GM21423 (cell line): Measurements from ENCODE around the gene LCN15.
"Not testable (repeated sequence)": the region's sequence is repeated elsewhere in the genome, so short reads cannot be mapped to it uniquely, and the experiment has no call there.

ENCODE experiments used
- ATAC-seq: cut with Tn5 transposase; IDR thresholded peaks from one replicate; pipeline ENCODE4 v1.9.1; 2021; ENCODE audit warnings: mild to moderate bottlenecking, moderate library complexity; ENCODE audit not compliant: unreplicated experiment

LCN15 gene

GRCh38 chr9:136723362-136723976 lies 40.8 kb downstream of the LCN15 start:
- ATAC-seq = no peak

DNA sequence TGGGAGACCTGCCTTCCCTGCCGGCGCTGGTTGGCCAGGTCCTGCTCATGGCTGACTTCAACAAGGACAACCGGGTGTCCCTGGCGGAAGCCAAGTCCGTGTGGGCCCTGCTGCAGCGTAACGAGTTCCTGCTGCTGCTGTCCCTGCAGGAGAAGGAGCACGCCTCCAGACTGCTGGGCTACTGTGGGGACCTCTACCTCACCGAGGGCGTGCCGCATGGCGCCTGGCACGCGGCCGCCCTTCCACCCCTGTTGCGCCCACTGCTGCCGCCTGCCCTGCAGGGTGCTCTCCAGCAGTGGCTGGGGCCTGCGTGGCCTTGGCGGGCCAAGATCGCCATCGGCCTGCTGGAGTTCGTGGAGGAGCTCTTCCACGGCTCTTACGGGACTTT lies 41.4 kb downstream of the LCN15 start:
- no peak for ATAC-seq

DNA sequence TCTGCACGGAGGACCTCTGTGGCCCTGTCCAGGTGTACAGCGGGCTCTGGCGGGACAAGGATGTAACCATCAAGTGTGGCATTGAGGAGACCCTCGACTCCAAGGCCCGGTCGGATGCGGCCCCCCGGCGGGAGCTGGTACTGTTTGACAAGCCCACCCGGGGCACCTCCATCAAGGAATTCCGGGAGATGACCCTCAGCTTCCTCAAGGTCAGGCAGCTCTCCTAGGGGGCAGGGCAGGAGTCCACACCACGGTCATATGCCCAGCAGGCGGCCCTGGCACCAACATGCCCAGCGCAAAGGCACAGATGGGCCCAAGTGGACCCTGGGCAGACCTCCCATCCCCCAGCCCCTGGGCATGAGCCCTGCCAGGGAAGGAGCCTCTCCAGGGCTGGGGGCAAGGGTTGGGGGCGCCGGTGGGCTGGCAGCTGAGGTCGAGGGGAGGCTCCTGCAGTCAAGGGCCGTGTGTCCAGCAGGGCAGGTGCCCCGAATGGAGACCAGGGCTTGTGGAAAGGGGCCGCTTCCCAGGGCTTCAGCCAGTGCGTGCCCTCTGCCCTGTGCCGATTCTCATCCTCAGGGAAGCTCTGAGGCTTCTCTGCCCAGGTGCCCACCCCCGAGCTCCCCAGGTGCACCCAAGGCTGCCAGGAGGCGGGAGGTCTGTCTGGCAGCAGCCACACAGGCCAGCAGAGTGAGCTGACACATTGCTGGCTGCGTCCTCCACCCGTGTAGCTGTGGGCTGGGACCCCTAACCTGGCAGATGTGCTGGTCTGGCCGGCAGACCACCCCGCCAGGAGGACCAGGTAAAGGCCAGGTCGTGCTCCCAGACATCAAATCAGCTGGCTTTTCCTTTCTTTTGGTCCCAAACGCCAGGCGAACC lies 42.0 kb downstream of the LCN15 start:
- ATAC-seq = no peak

DNA sequence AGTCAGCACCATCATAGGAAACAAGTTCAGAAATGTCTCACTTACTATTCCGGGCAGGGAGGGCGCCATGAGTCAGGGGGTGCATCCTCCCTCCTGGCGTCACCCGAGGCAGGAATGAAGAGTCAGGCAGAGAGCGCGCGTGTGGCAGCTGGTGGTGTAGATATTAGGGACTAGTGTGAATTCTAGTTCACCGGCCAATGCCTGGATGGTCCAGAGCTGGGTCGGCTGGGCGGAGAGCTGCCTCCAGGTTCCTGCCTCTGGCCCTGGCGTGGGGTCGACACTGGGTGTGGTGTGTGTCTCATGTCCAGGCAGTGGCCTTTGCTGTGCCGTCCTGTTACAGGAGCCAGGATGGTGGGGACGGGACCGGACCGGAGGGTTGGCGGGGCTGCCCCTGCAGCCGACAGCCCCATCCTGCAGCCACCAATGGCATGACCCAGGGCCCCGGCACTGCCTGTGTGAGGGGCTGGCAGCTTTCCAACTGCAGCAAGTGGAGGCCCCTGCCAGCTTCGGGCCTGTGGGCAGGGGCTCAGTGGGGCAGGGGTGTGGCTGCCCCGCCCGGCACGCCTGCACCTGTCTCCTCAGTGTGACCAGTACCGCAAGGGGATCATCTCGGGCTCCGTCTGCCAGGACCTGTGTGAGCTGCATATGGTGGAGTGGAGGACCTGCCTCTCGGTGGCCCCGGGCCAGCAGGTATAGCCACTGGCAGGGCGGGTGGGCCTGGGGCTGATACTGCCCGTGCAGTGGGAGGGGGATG lies 42.8 kb downstream of the LCN15 start:
- no peak for ATAC-seq

DNA sequence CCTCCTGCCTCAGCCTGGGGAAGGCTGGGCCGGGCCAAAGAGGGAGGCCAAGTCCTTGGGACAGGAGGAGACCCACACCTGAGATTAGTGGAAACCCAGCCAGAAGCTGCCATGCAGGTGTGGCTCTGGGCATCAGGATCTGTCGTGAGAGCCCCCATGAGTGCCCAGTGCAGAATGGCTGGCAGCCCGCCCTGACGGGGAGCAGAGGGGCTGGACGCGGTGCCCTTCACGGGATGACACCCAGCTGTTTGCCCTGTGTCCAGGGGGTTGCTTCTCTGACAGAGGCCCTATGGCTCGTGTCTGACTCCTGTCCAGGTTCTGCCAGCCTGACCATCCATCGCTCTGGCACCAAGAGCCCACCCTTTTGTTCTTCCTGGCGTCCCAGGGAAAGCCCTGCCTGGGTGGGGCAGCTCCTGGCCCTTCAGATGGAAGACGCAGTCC lies 43.4 kb downstream of the LCN15 start:
- no peak for ATAC-seq

GRCh38 chr9:136720251-136720897 lies 43.9 kb downstream of the LCN15 start:
- ATAC-seq = no peak

- ATAC-seq = no peak
Measured at GRCh38 chr9:136719195-136719880, 45.0 kb downstream of the LCN15 start.

DNA sequence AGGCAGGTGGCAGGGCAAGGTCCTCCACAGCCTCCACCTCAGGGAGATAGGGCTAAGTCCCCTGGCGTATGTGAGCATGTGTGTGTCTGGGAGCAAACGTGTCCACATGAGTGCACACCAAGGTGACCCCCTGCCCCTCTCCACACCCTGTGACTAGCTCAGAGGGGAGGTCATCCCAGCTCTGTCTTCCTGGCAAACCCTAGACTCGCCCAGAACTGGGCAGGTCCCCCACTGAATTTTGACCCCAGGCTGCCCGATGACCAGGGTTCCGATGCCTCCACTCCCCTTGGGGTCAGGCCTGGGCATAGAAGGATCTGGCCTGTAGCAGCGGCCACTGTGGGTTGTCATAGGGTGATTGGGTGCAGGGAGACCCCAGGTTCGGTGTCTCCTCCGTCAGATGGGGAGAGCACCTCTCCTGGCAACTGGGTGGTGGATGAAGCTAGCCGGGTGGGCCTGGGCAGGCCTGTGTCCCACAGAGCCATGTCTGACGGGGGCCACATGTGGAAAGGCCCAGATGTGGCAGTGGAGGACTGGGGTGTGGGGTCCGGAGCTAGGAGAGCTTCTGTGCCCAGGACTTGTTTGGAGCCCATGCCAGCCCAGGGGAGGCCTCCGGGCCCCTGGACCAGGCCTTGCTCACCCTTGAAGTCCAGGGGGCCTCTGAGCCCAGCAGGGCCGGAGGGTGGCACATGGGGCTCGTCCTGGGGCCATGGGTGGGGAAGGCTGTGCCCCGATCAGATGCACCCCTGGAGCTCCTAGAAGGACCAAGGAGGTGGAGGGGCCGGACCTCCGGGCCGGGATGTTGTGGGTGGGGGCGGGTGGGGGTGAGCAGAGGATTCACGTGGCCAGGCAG lies 45.7 kb downstream of the LCN15 start:
- no peak for ATAC-seq

GRCh38 chr9:136717399-136717798 lies 46.9 kb downstream of the LCN15 start:
- ATAC-seq = no peak

DNA sequence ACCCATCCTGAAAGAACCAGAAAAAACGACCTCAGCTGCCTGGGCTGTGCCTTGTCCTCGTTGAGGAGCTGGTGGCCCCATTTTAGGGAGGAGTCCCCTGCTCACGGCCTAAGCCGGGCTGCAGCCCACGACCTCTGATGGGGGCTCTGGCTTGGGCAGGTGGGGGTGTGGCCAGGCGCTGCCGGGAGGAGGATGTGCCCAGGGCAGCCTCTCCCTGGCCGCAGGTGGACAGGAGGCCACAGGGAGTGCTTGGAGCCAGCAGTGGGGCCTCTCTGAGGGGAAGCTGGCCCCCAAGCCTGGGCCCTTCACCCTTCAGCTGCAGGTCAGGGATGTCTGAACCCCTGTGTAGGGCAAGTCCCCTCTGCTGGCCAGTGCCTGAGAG lies 49.4 kb downstream of the LCN15 start:
- ATAC-seq = no peak

GRCh38 chr9:136714096-136714892 lies 50.0 kb downstream of the LCN15 start:
- ATAC-seq = no peak

GRCh38 chr9:136713550-136713949 lies 50.8 kb downstream of the LCN15 start:
- no peak for ATAC-seq

- no peak for ATAC-seq
Measured at GRCh38 chr9:136712690-136713544, 51.4 kb downstream of the LCN15 start.

DNA sequence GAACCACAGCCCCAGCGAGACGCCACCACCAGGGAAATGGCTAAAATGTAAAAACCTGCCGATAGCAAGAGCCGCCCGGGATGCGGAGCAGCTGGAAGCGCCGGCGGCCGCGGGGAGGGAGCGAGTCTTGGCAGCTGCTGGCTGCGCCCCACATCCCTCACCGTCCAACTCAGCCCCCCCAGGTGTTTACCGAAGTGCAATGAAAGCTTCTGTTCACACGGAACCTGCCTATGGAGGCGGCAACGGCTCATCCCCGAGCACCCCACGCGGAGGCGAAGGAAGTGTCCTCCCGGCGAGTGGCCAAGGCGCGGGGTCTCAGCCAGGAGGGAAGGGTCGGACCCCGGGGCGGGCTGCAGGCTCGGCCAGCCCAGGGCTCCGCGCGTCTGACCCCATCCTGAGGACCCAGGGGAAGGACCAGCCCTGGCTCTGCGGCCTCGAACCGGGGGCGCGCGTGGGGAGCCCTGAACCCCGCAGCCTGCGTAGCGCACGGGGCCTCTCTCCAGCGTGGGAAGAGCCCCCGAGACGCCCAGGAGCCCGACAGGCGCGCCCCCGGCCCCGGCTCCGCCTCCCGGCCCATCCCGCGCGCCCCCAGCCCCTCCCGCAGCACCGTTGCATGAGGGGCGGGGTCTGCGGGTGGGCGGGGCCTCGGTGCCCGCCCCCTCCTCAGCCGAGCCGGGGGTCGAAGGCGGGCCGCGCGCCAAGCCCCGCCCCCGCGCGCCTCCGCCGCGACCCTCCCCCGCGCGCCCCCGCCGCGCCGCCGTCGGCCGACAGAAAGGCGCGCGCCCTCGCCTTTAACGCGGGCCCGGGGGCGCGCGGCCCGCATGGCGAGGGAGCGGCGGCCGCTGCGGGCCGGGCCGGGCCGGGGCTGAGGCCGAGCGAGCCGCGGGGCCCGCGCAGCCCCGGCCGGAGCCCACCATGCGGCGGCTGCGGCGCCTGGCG lies 52.3 kb downstream of the LCN15 start, which contains the start of gene DIPK1B:
Gene DIPK1B (plus strand): TSS at position 822 of the 939 bp plus-strand sequence. CDS start 94 bp downstream, at position 916.
- no peak for ATAC-seq

GRCh38 chr9:136711219-136711648 lies 53.1 kb downstream of the LCN15 start:
- ATAC-seq = not testable (repeated sequence)

- ATAC-seq = no peak
Measured at GRCh38 chr9:136710543-136710942, 53.8 kb downstream of the LCN15 start.
